Dendritic cell treated with granulocyte-macrophage colony-stimulating factor and Interleukin-4, amounts not matched to agents 40 ng/mL and 50 ng/mL, for 4 days (primary cell): ENCODE results near the gene ROBO1.

ENCODE experiments used
- H3K27ac Mint-ChIP-seq: one replicate; pipeline ENCODE4 v1.8.0; 2022; ENCODE audit warnings: mild to moderate bottlenecking, mixed read lengths
- H3K27me3 Mint-ChIP-seq: one replicate; pipeline ENCODE4 v1.8.0; 2022; ENCODE audit warnings: mild to moderate bottlenecking, mixed read lengths
- H3K36me3 Mint-ChIP-seq: one replicate; pipeline ENCODE4 v1.8.0; 2022; ENCODE audit warnings: low read depth, mixed read lengths
- H3K4me1 Mint-ChIP-seq: one replicate; pipeline ENCODE4 v1.8.0; 2022; ENCODE audit warnings: low read depth, mixed read lengths
- H3K4me3 Mint-ChIP-seq: one replicate; pipeline ENCODE4 v1.8.0; 2022; ENCODE audit warnings: mild to moderate bottlenecking, moderate library complexity, mixed read lengths
- H3K9me3 Mint-ChIP-seq: one replicate; pipeline ENCODE4 v1.8.0; 2022; ENCODE audit warnings: mixed read lengths
- intact Hi-C: fragments of 100-400 bp; cut with micrococcal nuclease; formaldehyde crosslinking; loops from one replicate; pipeline ENCODE4 v1.15.0; 2022

ROBO1 gene

DNA sequence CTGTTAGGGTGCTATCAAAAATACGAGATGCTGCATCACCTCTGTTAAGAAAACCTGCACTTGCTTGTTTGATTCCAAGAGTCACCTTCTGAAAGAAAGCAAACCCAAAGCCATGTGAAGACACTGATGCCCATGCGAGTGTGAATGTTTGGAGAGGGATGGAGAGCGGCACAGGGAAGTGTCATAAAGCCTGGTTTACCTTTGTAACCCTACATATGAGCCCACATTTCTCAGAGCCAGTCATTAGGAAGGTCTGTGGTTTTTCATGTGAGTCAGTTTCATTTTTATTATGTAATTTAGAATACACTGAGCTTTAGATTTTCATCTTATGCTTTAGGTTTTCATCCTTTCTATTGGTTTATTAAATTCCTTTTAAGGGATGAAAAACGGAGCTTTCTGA, 896.8 kb downstream of the ROBO1 start:
- no peaks in the 10 kb centered on the region for H3K36me3 Mint-ChIP-seq

GRCh38 chr3:78870484-78870883, 897.3 kb downstream of the ROBO1 start:
- intact Hi-C loops = no loop called here

More for the DNA sequence above, 896.8 kb downstream of the ROBO1 start:
- Mint-ChIP-seq H3K27me3 (no peaks in the 10 kb centered on the region), H3K27ac (no peak overlapping the region), H3K4me3 (no peak overlapping the region), H3K9me3 (no peaks in the 10 kb centered on the region), H3K4me1 (no peaks in the 10 kb centered on the region)
- intact Hi-C loops = no loop called here

DNA sequence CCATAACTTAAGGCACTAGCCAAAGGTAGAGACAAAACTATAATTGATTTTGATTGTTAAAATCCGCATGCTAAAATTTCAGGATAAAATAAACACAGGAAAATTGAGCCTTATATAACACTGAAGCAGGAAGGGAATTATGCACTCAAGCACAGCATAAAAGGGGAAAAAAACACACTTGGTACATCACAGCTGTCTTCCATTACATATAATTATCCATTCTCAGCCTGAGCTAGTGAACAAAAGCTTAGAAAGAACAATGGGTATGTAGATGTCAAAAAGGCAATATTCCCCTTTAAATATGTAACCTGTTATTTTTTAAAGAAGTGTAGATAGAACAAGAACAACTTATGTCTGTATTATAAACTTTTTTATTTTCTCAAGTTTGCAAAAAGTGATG, 899.2 kb downstream of the ROBO1 start:
- no peaks in the 10 kb centered on the region for H3K36me3 Mint-ChIP-seq
- H3K4me3 Mint-ChIP-seq = no peak overlapping the region
- H3K4me1 Mint-ChIP-seq = no peaks in the 10 kb centered on the region
- no peaks in the 10 kb centered on the region for H3K9me3 Mint-ChIP-seq
- intact Hi-C loops = no loop called here
- no peaks in the 10 kb centered on the region for H3K27me3 Mint-ChIP-seq
- H3K27ac Mint-ChIP-seq = no peak overlapping the region

More at GRCh38 chr3:78870484-78870883, 897.3 kb downstream of the ROBO1 start:
- no peaks in the 10 kb centered on the region for H3K27me3 Mint-ChIP-seq
- H3K4me1 Mint-ChIP-seq = no peaks in the 10 kb centered on the region
- no peak overlapping the region for H3K4me3 Mint-ChIP-seq
- H3K9me3 Mint-ChIP-seq = no peaks in the 10 kb centered on the region
- H3K27ac Mint-ChIP-seq = no peak overlapping the region
- H3K36me3 Mint-ChIP-seq = no peaks in the 10 kb centered on the region

DNA sequence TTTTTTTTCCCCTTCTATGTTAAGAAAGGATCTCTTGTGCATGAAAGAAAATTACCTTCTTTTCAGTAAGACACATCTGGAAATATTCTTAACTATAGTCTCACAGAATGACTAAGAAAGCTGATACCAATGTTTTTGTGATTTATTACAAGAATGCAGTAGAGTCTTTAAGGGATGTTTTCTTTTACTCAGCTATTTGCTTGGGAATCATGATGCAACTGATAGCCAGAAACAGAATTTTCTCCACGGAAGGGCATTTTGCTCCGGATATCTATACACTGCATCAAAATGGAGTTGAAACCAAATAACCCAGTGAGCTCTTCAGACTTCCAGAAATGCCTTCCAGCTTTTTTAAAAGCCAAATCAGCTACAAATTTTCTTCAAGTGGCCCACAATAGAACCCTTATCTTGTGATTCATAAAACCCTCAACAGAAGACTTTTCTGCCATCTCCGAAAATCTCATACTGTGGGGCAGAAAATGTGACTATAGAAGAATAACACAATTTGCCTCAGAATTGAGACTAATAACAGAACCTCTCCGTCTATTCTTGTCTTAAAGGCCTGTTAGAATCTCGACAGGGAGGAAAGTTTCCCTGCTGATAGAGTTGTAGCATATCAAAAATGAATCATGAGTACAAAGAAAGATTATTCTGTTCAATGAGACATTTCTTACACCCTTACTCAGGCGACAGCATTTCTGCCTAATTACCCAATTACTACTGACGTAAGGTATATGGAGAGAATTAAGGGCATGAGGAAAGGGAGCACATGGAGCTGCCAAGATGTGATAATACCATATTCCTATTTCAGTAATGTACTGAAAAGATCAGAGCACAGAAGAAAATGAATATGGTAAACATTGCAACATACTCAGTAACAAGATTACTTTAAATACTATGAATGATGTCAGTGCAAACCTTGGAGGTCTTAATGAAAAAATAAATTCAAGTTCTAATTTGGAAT, 900.1 kb downstream of the ROBO1 start:
- Mint-ChIP-seq H3K27me3 (no peaks in the 10 kb centered on the region), H3K4me3 (no peak overlapping the region), H3K36me3 (no peaks in the 10 kb centered on the region), H3K9me3 (no peaks in the 10 kb centered on the region), H3K27ac (no peak overlapping the region), H3K4me1 (no peaks in the 10 kb centered on the region)
- intact Hi-C loops = no loop called here

DNA sequence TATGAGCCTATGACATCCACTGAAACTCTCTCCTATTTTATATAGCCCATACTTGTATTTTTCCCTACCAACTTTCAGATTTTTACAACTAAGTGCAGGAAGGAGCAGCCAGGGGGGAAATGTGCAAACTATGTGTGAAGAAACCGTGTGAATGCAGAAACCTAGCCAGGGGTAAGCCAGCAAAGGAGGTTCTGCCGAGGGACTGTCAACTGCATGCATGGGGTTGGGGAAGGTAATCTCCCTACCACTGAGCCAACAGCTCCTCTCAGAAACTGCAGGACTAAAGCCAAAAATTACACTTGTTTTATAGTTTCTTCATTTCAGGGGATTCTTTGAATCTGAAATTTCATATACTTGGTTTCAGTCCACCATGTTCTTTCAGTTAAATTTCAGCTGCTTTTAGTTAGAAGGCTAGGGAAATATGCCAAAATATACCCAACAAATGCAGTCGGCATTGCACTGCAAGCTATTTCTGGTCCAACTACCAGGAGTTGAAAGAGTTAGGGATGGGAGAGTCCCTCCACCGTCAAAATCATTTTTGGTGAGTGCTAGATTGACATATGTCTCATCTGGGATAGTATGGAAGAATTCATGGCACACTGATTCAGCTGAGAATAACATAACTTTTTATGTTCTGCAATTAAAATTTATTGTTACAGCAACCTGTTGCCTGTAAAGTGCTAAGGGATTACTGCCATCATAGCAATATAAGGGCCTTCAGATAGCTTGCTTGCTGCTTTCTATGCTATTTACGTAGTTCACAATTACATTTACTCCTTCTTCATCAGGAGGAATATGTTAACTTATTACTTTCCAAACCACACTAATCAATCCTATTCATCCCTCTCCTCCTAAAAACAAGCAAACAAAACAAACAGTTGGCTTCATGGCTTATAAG, 904.2 kb downstream of the ROBO1 start:
- H3K27ac Mint-ChIP-seq = no peak overlapping the region
- H3K36me3 Mint-ChIP-seq = no peaks in the 10 kb centered on the region
- H3K27me3 Mint-ChIP-seq = no peaks in the 10 kb centered on the region
- H3K9me3 Mint-ChIP-seq = peaks cover 15% of the 10 kb centered on the region
- no peaks in the 10 kb centered on the region for H3K4me1 Mint-ChIP-seq
- intact Hi-C loops = no loop called here
- H3K4me3 Mint-ChIP-seq = no peak overlapping the region

DNA sequence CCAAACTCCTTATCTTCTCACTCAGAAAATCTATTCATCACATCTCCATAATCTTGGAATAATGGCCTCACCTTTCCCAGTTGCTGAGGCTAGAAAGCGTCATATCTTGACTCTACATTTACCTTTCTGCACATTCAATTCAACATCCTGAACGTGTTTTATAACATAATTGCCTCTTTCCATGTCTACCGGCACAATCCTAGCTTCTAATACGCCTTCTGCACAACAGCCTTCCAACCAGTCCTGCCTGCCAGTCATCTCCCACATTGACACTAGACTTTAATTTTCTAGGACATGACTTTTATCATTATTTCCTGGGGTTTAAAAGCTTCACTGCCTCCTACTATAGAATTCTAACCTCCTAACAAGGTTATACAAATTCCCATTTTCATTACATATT, 906.6 kb downstream of the ROBO1 start:
- no peak overlapping the region for H3K27ac Mint-ChIP-seq
- H3K27me3 Mint-ChIP-seq = no peaks in the 10 kb centered on the region
- H3K4me1 Mint-ChIP-seq = no peaks in the 10 kb centered on the region
- H3K4me3 Mint-ChIP-seq = no peak overlapping the region
- H3K9me3 Mint-ChIP-seq = peaks cover 15% of the 10 kb centered on the region
- intact Hi-C loops = no loop called here
- no peaks in the 10 kb centered on the region for H3K36me3 Mint-ChIP-seq

GRCh38 chr3:78860567-78860966, 907.2 kb downstream of the ROBO1 start:
- Mint-ChIP-seq H3K9me3 (peaks cover 15% of the 10 kb centered on the region), H3K4me3 (no peak overlapping the region), H3K27ac (no peak overlapping the region), H3K36me3 (no peaks in the 10 kb centered on the region), H3K27me3 (no peaks in the 10 kb centered on the region), H3K4me1 (no peaks in the 10 kb centered on the region)
- intact Hi-C loops = no loop called here

- Mint-ChIP-seq H3K27ac (no peak overlapping the region), H3K4me1 (no peaks in the 10 kb centered on the region), H3K4me3 (no peak overlapping the region), H3K27me3 (no peaks in the 10 kb centered on the region), H3K9me3 (peaks cover 15% of the 10 kb centered on the region), H3K36me3 (no peaks in the 10 kb centered on the region)
- intact Hi-C loops = no loop called here
Measured at GRCh38 chr3:78858910-78859309, 908.9 kb downstream of the ROBO1 start.

DNA sequence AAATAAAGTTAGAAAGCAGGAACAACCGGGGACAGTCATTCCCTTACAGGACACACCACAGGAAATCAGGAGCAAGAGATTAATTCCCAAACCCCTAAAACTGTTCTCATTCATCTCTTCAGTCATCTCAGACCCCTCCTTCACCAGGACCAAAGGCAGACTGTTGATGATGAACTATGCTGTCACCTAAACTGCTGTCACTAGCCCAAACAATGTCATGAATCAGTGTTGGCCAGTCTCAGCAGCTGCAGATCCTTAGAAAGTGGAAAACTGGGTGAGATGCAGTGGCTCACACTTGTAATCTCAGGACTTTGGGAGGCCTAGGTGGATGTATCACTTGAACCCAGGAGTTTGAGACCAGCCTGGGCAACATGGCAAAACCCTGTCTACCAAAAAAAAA, 909.6 kb downstream of the ROBO1 start:
- no peak overlapping the region for H3K4me3 Mint-ChIP-seq
- H3K27me3 Mint-ChIP-seq = no peaks in the 10 kb centered on the region
- intact Hi-C loops = no loop called here

GRCh38 chr3:78857494-78858111, 910.2 kb downstream of the ROBO1 start:
- Mint-ChIP-seq H3K27ac (no peak overlapping the region), H3K27me3 (no peaks in the 10 kb centered on the region), H3K9me3 (peaks cover 28% of the 10 kb centered on the region), H3K4me3 (no peak overlapping the region), H3K4me1 (no peaks in the 10 kb centered on the region), H3K36me3 (no peaks in the 10 kb centered on the region)
- intact Hi-C loops = no loop called here

More for the DNA sequence above, 909.6 kb downstream of the ROBO1 start:
- Mint-ChIP-seq H3K9me3 (peaks cover 22% of the 10 kb centered on the region), H3K4me1 (no peaks in the 10 kb centered on the region), H3K27ac (no peak overlapping the region), H3K36me3 (no peaks in the 10 kb centered on the region)

GRCh38 chr3:78856164-78856563, 911.6 kb downstream of the ROBO1 start:
- H3K27me3 Mint-ChIP-seq = no peaks in the 10 kb centered on the region
- intact Hi-C loops = no loop called here
- H3K36me3 Mint-ChIP-seq = no peaks in the 10 kb centered on the region
- H3K9me3 Mint-ChIP-seq = peaks cover 20% of the 10 kb centered on the region
- H3K4me3 Mint-ChIP-seq = no peak overlapping the region
- H3K27ac Mint-ChIP-seq = no peak overlapping the region
- no peaks in the 10 kb centered on the region for H3K4me1 Mint-ChIP-seq

DNA sequence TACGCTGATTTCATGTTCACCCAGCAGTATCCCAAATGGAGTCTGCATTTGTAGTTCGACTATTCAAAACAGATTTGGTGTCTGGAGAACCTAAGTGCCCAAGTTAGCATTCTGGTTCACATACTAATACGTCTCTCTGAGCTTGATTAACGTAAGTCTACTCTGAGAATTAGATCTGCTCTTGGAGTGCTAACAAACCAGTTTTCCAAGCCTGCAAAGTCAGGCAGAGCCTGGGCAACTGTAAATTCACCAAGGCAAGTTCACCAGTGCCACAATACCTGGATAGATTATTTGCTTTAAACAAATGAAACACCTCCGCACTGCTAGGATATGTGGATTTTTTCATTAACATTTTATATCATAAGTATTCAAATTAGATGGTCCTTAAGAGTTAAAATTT, 912.6 kb downstream of the ROBO1 start:
- H3K4me3 Mint-ChIP-seq = no peak overlapping the region
- intact Hi-C loops = no loop called here
- no peak overlapping the region for H3K27ac Mint-ChIP-seq
- no peaks in the 10 kb centered on the region for H3K27me3 Mint-ChIP-seq
- H3K4me1 Mint-ChIP-seq = no peaks in the 10 kb centered on the region
- H3K36me3 Mint-ChIP-seq = no peaks in the 10 kb centered on the region
- H3K9me3 Mint-ChIP-seq = peaks cover 14% of the 10 kb centered on the region

DNA sequence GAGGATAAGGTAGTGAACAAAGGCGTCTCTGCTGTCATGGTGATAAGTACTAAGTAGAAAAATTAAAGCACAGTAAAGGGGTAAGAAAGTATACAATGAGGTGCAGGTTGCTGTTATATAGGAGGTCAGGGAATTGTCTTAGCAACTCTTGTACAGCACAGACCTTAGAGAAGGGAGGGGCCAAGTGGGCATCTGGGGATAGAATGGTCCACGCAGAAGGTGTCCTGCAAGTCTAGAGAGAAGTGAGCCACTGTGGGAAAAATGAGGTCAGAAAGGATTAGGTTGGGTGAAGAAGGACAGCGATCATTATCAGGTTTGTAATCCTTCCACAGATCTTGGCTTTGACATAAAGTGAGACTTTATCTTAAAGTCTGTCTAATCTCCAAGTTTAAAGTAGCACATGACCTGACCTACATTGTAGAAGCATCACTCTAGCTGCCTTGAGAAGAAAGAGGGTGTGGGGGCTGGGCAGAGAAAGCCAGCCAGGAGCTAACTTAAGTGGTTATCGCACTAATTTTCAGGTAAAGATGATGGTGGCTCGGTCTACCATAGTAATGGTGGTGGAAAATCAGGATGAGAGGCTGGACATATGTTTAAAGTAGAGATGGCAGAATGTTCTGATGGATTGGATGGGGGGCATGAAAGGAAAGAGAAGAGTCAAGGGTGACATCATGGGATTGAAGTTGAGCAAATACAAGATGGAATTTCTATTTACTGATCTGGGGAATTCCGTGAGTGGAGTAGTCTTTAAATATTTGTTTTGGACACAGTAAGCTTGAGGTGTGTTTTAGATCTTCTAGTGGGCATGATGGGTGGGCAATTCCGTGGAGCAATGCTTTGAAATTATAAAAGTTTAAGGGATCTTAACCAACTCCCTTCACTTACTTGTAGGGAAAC, 919.2 kb downstream of the ROBO1 start:
- no peaks in the 10 kb centered on the region for H3K36me3 Mint-ChIP-seq
- no peak overlapping the region for H3K4me3 Mint-ChIP-seq
- no peaks in the 10 kb centered on the region for H3K27me3 Mint-ChIP-seq
- no peaks in the 10 kb centered on the region for H3K4me1 Mint-ChIP-seq
- H3K9me3 Mint-ChIP-seq = peaks cover 11% of the 10 kb centered on the region
- intact Hi-C loops = no loop called here
- no peak overlapping the region for H3K27ac Mint-ChIP-seq
